KMS-11 (cell line): Measurements from ENCODE around the gene SLC12A8.

Experiments used
- H2AFZ ChIP-seq: fragments of 200-600 bp; sonication (generic); 2 replicates; pipeline ENCODE4 v1.6.1; 2016; ENCODE audit warnings: antibody characterized with exemption, mixed run types, low read depth
- H3K27ac ChIP-seq: fragments of 200-600 bp; sonication (generic); 2 replicates; pipeline ENCODE4 v1.6.1; 2016; ENCODE audit warnings: mild to moderate bottlenecking, mixed run types
- H3K27me3 ChIP-seq: fragments of 200-600 bp; sonication (generic); 2 replicates; pipeline ENCODE4 v1.6.1; 2017; ENCODE audit warnings: mild to moderate bottlenecking, low read depth, mixed run types, moderate library complexity; ENCODE audit not compliant: insufficient read depth
- H3K36me3 ChIP-seq: fragments of 200-600 bp; sonication (generic); 2 replicates; pipeline ENCODE4 v1.6.1; 2017; ENCODE audit warnings: mild to moderate bottlenecking, mixed run types; ENCODE audit not compliant: insufficient read depth
- H3K4me1 ChIP-seq: fragments of 200-600 bp; sonication (generic); 2 replicates; pipeline ENCODE4 v1.6.1; 2016; ENCODE audit warnings: mild to moderate bottlenecking, low read depth, mixed run types; ENCODE audit not compliant: poor library complexity, severe bottlenecking
- H3K4me2 ChIP-seq: fragments of 200-600 bp; sonication (generic); 2 replicates; pipeline ENCODE4 v1.7.0; 2016; ENCODE audit warnings: mild to moderate bottlenecking, mixed run types
- H3K4me3 ChIP-seq: fragments of 200-600 bp; sonication (generic); IDR thresholded peaks from 2 replicates; pipeline ENCODE4 v1.6.1; 2017; ENCODE audit warnings: low read depth, low read length, mixed read lengths; ENCODE audit not compliant: insufficient read depth
- H3K79me2 ChIP-seq: fragments of 200-600 bp; sonication (generic); 2 replicates; pipeline ENCODE4 v1.6.1; 2016; ENCODE audit warnings: low read depth, mixed run types; ENCODE audit not compliant: insufficient read depth
- H3K9ac ChIP-seq: fragments of 200-600 bp; sonication (generic); 2 replicates; pipeline ENCODE4 v1.6.1; 2016; ENCODE audit warnings: mild to moderate bottlenecking, mixed run types
- H4K20me1 ChIP-seq: fragments of 200-600 bp; sonication (generic); 2 replicates; pipeline ENCODE4 v1.6.1; 2016; ENCODE audit warnings: mild to moderate bottlenecking, mixed run types; ENCODE audit not compliant: insufficient read depth
- CTCF ChIP-seq: fragments of 200-600 bp; sonication (generic); conservative IDR thresholded peaks from 2 replicates; pipeline ENCODE4 v1.6.1; 2017; ENCODE audit warnings: low read depth, mild to moderate bottlenecking, antibody characterized with exemption, low read length, moderate library complexity, mixed read lengths

SLC12A8 gene

GRCh38 chr3:125168711-125169393 is 43.7 kb downstream of the SLC12A8 start:
- no peaks in the 10 kb centered on the region for H3K36me3 ChIP-seq
- no peaks in the 10 kb centered on the region for H3K27me3 ChIP-seq
- H3K4me3 ChIP-seq: no peak overlapping the region
- H3K4me2 ChIP-seq: no peak overlapping the region
- H3K27ac ChIP-seq: no peak overlapping the region
- H3K4me1 ChIP-seq: no peaks in the 10 kb centered on the region
- H3K79me2 ChIP-seq: no peaks in the 10 kb centered on the region
- no peak overlapping the region for H2AFZ ChIP-seq
- no peaks in the 10 kb centered on the region for H4K20me1 ChIP-seq
- TF ChIP-seq CTCF: no peak
- no peak overlapping the region for H3K9ac ChIP-seq

GRCh38 chr3:125166599-125167136 is 45.9 kb downstream of the SLC12A8 start:
- no peak overlapping the region for H3K4me2 ChIP-seq
- no peak overlapping the region for H2AFZ ChIP-seq
- no peaks in the 10 kb centered on the region for H4K20me1 ChIP-seq
- TF ChIP-seq CTCF: no peak
- H3K79me2 ChIP-seq: no peaks in the 10 kb centered on the region
- H3K36me3 ChIP-seq: no peaks in the 10 kb centered on the region
- H3K4me1 ChIP-seq: no peaks in the 10 kb centered on the region
- H3K4me3 ChIP-seq: no peak overlapping the region
- no peak overlapping the region for H3K9ac ChIP-seq
- H3K27ac ChIP-seq: no peak overlapping the region
- H3K27me3 ChIP-seq: no peaks in the 10 kb centered on the region

- H3K4me3 ChIP-seq: no peak overlapping the region
Observed at GRCh38 chr3:125165948-125166553, 46.5 kb downstream of the SLC12A8 start.

More at GRCh38 chr3:125165948-125166553, 46.5 kb downstream of the SLC12A8 start:
- Histone ChIP-seq H3K9ac (no peak overlapping the region), H4K20me1 (no peaks in the 10 kb centered on the region), H3K27me3 (no peaks in the 10 kb centered on the region), H2AFZ (no peak overlapping the region), H3K4me2 (no peak overlapping the region), H3K79me2 (no peaks in the 10 kb centered on the region), H3K27ac (no peak overlapping the region), H3K36me3 (no peaks in the 10 kb centered on the region), H3K4me1 (no peaks in the 10 kb centered on the region)
- TF ChIP-seq CTCF: no peak
